CD4-positive, CD25-positive, alpha-beta regulatory T cell (primary cell): ENCODE data around the gene KLF1. TPM values are rescaled to one million over a fixed set of nuclear protein-coding genes. Genes with fewer than 3 reads are reported as not detected.

Experiments used
- ATAC-seq, 2 donors: fragments of 150-1000 bp; cut with Tn5 transposase; one replicate each; pipeline ENCODE4 v1.10.0; 2021; ENCODE audit warnings: low read depth in 2 of 2, moderate number of reproducible peaks in 2 of 2, moderate library complexity in 1 of 2
- DNase-seq, 3 donors: peaks; one replicate each; pipeline versions ENCODE4 v3.0.0 to v3.0.0-alpha.2; 2012 to 2022; ENCODE audit warnings: mixed read lengths in 1 of 3
- H3K27ac ChIP-seq: one replicate; pipeline ENCODE4 v1.7.0; 2013; ENCODE audit warnings: mild to moderate bottlenecking, low read length; ENCODE audit not compliant: insufficient read depth, poor library complexity, severe bottlenecking
- H3K27me3 ChIP-seq: one replicate; pipeline ENCODE4 v1.7.0; 2013; ENCODE audit warnings: low read length; ENCODE audit not compliant: control insufficient read depth, insufficient read depth
- H3K36me3 ChIP-seq: one replicate; pipeline ENCODE4 v1.7.0; 2013; ENCODE audit warnings: mild to moderate bottlenecking, low read length, moderate library complexity; ENCODE audit not compliant: control insufficient read depth, insufficient read depth
- H3K4me1 ChIP-seq: 2 replicates; pipeline ENCODE4 v1.7.0; 2013; ENCODE audit warnings: mild to moderate bottlenecking, low read length; ENCODE audit not compliant: insufficient read depth, control insufficient read depth, poor library complexity, severe bottlenecking
- H3K4me3 ChIP-seq: one replicate; pipeline ENCODE4 v1.7.0; 2013; ENCODE audit warnings: low read depth, mild to moderate bottlenecking, low read length, moderate library complexity
- H3K9me3 ChIP-seq, 2 experiments: 1 replicate in 1 of 2; 2 replicates in 1 of 2; pipeline ENCODE4 v1.7.0; 2013; ENCODE audit warnings: low read length in 2 of 2, mild to moderate bottlenecking in 1 of 2, moderate library complexity in 1 of 2; ENCODE audit not compliant: control insufficient read depth in 2 of 2
- H3K27ac Mint-ChIP-seq, 3 donors: one replicate each; pipeline ENCODE4 v1.8.0; 2020 to 2022; ENCODE audit warnings: mild to moderate bottlenecking in 3 of 3, mixed read lengths in 3 of 3, moderate library complexity in 2 of 3
- H3K27me3 Mint-ChIP-seq: one replicate; pipeline ENCODE4 v1.8.0; 2022; ENCODE audit warnings: mild to moderate bottlenecking, mixed read lengths
- H3K36me3 Mint-ChIP-seq: one replicate; pipeline ENCODE4 v1.8.0; 2020; ENCODE audit warnings: mixed read lengths
- H3K4me1 Mint-ChIP-seq, 4 donors: one replicate each; pipeline ENCODE4 v1.8.0; 2020 to 2022; ENCODE audit warnings: mixed read lengths in 4 of 4, mild to moderate bottlenecking in 1 of 4
- H3K4me3 Mint-ChIP-seq, 4 donors: one replicate each; pipeline ENCODE4 v1.8.0; 2020 to 2022; ENCODE audit warnings: mild to moderate bottlenecking in 4 of 4, mixed read lengths in 4 of 4, moderate library complexity in 3 of 4
- H3K9me3 Mint-ChIP-seq, 7 donors: one replicate each; pipeline ENCODE4 v1.8.0; 2020 to 2022; ENCODE audit warnings: mixed read lengths in 7 of 7, mild to moderate bottlenecking in 3 of 7, moderate library complexity in 2 of 7
- polyA plus RNA-seq, 4 donors: library from polyadenylated mRNA; unstranded; fragments of 300-500 nt; fragmentation: Illumina TruSeq; gene quantifications; one replicate each; pipeline ENCODE4 v1.2.3, GENCODE V29; 2021
- total RNA-seq: library from RNA; stranded (reverse); gene quantifications from one replicate; pipeline ENCODE4 v1.2.3, GENCODE V29; 2022

Gene KLF1
- total RNA-seq (not detected), polyA plus RNA-seq (under 1 TPM in 1 of 4 donors, not detected in 3; 0.23 TPM)

GRCh38 chr19:12886969-12887747 is at the start of gene KLF1:
Gene KLF1, minus strand, starts transcription at chr19:12887201. Its CDS starts 61 bp downstream, at chr19:12887140.
- H3K27me3 Mint-ChIP-seq: peaks cover 4% of the 10 kb centered on the region
- Histone ChIP-seq H3K27me3 (no peaks in the 10 kb centered on the region), H3K36me3 (no peaks in the 10 kb centered on the region), H3K27ac (no peak within 1 kb of the TSS), H3K4me3 (no peak within 1 kb of the TSS), H3K4me1 (peaks cover 37% of the 10 kb centered on the region), H3K9me3 (peaks cover 0 to 6% of the 10 kb centered on the region in 2 experiments)
- H3K4me1 Mint-ChIP-seq: peaks cover 8 to 39% (median 21%) of the 10 kb centered on the region in 4 donors
- H3K36me3 Mint-ChIP-seq: peaks cover 4% of the 10 kb centered on the region
- no peak within 1 kb of the TSS for H3K27ac Mint-ChIP-seq
- ATAC-seq: no peak
- H3K4me3 Mint-ChIP-seq: peak within 1 kb of the TSS; percentile 59 to 77 (median 70)
- DNase-seq: no peak
- H3K9me3 Mint-ChIP-seq: peaks cover 0 to 3% (median 0%) of the 10 kb centered on the region in 7 donors

GRCh38 chr19:12936582-12936981 is 49.6 kb upstream of the KLF1 start:
- DNase-seq (peak in 1 of 3 donors; percentile 38), ATAC-seq (no peak)
- Histone ChIP-seq H3K4me1 (peaks cover 58% of the 10 kb centered on the region), H3K27me3 (no peaks in the 10 kb centered on the region), H3K4me3 (no peak overlapping the region), H3K36me3 (peaks cover 21% of the 10 kb centered on the region), H3K9me3 (no peaks in the 10 kb centered on the region), H3K27ac (no peak overlapping the region)
- no peaks in the 10 kb centered on the region for H3K27me3 Mint-ChIP-seq
- H3K9me3 Mint-ChIP-seq: peaks cover 0 to 2% (median 0%) of the 10 kb centered on the region in 7 donors
- peak overlapping the region; percentile 12 to 60 (median 33) for H3K4me3 Mint-ChIP-seq
- peaks cover 0 to 70% (median 40%) of the 10 kb centered on the region in 4 donors for H3K4me1 Mint-ChIP-seq
- no peak overlapping the region for H3K27ac Mint-ChIP-seq
- H3K36me3 Mint-ChIP-seq: peaks cover 21% of the 10 kb centered on the region

GRCh38 chr19:12935071-12935470 is 48.1 kb upstream of the KLF1 start:
- Histone ChIP-seq H3K36me3 (peaks cover 7% of the 10 kb centered on the region), H3K27ac (no peak overlapping the region), H3K4me3 (no peak overlapping the region), H3K27me3 (no peaks in the 10 kb centered on the region), H3K9me3 (no peaks in the 10 kb centered on the region), H3K4me1 (peaks cover 46% of the 10 kb centered on the region)
- H3K9me3 Mint-ChIP-seq: peaks cover 0 to 2% (median 0%) of the 10 kb centered on the region in 7 donors
- ATAC-seq (no peak), DNase-seq (no peak)
- H3K4me1 Mint-ChIP-seq: peaks cover 0 to 61% (median 33%) of the 10 kb centered on the region in 4 donors
- H3K27me3 Mint-ChIP-seq: no peaks in the 10 kb centered on the region
- no peak overlapping the region for H3K27ac Mint-ChIP-seq
- H3K4me3 Mint-ChIP-seq: peak overlapping the region in 3 of 4 donors; percentile 12 to 43 (median 26)
- H3K36me3 Mint-ChIP-seq: peaks cover 13% of the 10 kb centered on the region

GRCh38 chr19:12933287-12934072 is 46.5 kb upstream of the KLF1 start, which contains the start of gene FARSA:
Gene FARSA, minus strand, starts transcription at chr19:12933711. Its CDS starts 15 bp downstream, at chr19:12933696.
- H3K36me3 ChIP-seq: peaks cover 16% of the 10 kb centered on the region
- DNase-seq: peak; percentile 83 to 94 (median 85)
- peak within 1 kb of the TSS; percentile 79 for H3K4me3 ChIP-seq
- H3K9me3 ChIP-seq: no peaks in the 10 kb centered on the region
- Mint-ChIP-seq H3K27ac (peak within 1 kb of the TSS; percentile 76 to 99 (median 95)), H3K9me3 (no peaks in the 10 kb centered on the region), H3K27me3 (no peaks in the 10 kb centered on the region), H3K4me1 (peaks cover 0 to 50% (median 22%) of the 10 kb centered on the region in 4 donors), H3K4me3 (peak within 1 kb of the TSS; percentile 93 to 99 (median 95)), H3K36me3 (peaks cover 8% of the 10 kb centered on the region)
- H3K27me3 ChIP-seq: no peaks in the 10 kb centered on the region
- peak within 1 kb of the TSS; percentile 70 for H3K27ac ChIP-seq
- ATAC-seq: peak; percentile 54 to 60
- peaks cover 32% of the 10 kb centered on the region for H3K4me1 ChIP-seq

GRCh38 chr19:12932392-12933286 is 45.6 kb upstream of the KLF1 start:
- H3K4me1 ChIP-seq: peaks cover 26% of the 10 kb centered on the region
- Mint-ChIP-seq H3K4me3 (peak overlapping the region; percentile 93 to 99 (median 95)), H3K36me3 (peaks cover 12% of the 10 kb centered on the region), H3K4me1 (peaks cover 0 to 41% (median 18%) of the 10 kb centered on the region in 4 donors), H3K9me3 (no peaks in the 10 kb centered on the region), H3K27me3 (no peaks in the 10 kb centered on the region), H3K27ac (peak overlapping the region; percentile 54 to 99 (median 95))
- H3K27ac ChIP-seq: peak overlapping the region; percentile 70
- no peaks in the 10 kb centered on the region for H3K9me3 ChIP-seq
- peaks cover 22% of the 10 kb centered on the region for H3K36me3 ChIP-seq
- H3K4me3 ChIP-seq: peak overlapping the region; percentile 79
- DNase-seq (no peak), ATAC-seq (no peak)
- no peaks in the 10 kb centered on the region for H3K27me3 ChIP-seq

- no peak overlapping the region for H3K4me3 ChIP-seq
- no peaks in the 10 kb centered on the region for H3K27me3 ChIP-seq
- H3K36me3 ChIP-seq: peaks cover 35% of the 10 kb centered on the region
- DNase-seq (no peak), ATAC-seq (no peak)
- no peak overlapping the region for H3K27ac ChIP-seq
- Mint-ChIP-seq H3K4me1 (peaks cover 0 to 33% (median 18%) of the 10 kb centered on the region in 4 donors), H3K27me3 (no peaks in the 10 kb centered on the region), H3K27ac (no peak overlapping the region), H3K9me3 (no peaks in the 10 kb centered on the region), H3K4me3 (peak overlapping the region in 1 of 4 donors; percentile 38), H3K36me3 (peaks cover 18% of the 10 kb centered on the region)
- no peaks in the 10 kb centered on the region for H3K9me3 ChIP-seq
- H3K4me1 ChIP-seq: peaks cover 22% of the 10 kb centered on the region
Measured at GRCh38 chr19:12930002-12930645, 43.1 kb upstream of the KLF1 start.
